ENCODE results near the gene LHCGR.

The LHCGR gene

GRCh38 chr2:48792030-48792429 is 36.5 kb upstream of the LHCGR start:
- H2BK5ac ChIP-seq (ENCODE audit: low read length) = no peak overlapping the region
- no peak overlapping the region for H2BK120ac ChIP-seq (ENCODE audit: low read depth, low read length)
- no peak overlapping the region for H3K14ac ChIP-seq (ENCODE audit: low read length)
- H3K27me3 ChIP-seq (ENCODE audit: control insufficient read depth in 3 of 3, insufficient read depth in 3 of 3, low read depth in 1 of 3, low read length in 3 of 3) = peaks cover 0 to 2% (median 0%) of the 10 kb centered on the region in 3 experiments
- H3K9ac ChIP-seq (ENCODE audit: low read depth, low read length, poor library complexity) = no peak overlapping the region
- H3K18ac ChIP-seq (ENCODE audit: low read length) = no peak overlapping the region
- no peaks in the 10 kb centered on the region for H3K36me3 ChIP-seq (replicated peaks in 1 of 2; ENCODE audit: control insufficient read depth in 2 of 2, insufficient read depth in 2 of 2, low read length in 2 of 2)
- H3K4me1 ChIP-seq (ENCODE audit: control insufficient read depth in 2 of 2, insufficient read depth in 1 of 2, low read depth in 1 of 2, low read length in 2 of 2) = peaks cover 6 to 7% of the 10 kb centered on the region in 2 donors
- no peak for DNase-seq (ENCODE audit: low spot score)
- H3K79me1 ChIP-seq (ENCODE audit: low read depth, low read length) = no peaks in the 10 kb centered on the region
- H3K23ac ChIP-seq (ENCODE audit: low read depth, low read length, poor library complexity) = no peak overlapping the region
- H3K27ac ChIP-seq (replicated peaks; ENCODE audit: low read length) = no peak overlapping the region
- H2BK12ac ChIP-seq (ENCODE audit: low read length) = no peak overlapping the region
- no peak overlapping the region for H3K4ac ChIP-seq (ENCODE audit: low read length)
- WGBS, 2 donors (ENCODE audit: extremely low coverage in 2 of 2, insufficient read length in 2 of 2, insufficient replicate concordance in 1 of 2) = no CpG with 5 or more reads among the region's 3 CpGs
- no peak overlapping the region for H4K91ac ChIP-seq (ENCODE audit: low read depth, low read length, poor library complexity)
- no peak overlapping the region for H3K4me2 ChIP-seq (ENCODE audit: insufficient read depth, low read length, poor library complexity, severe bottlenecking)
- peak overlapping the region; percentile 63 for H2AFZ ChIP-seq (ENCODE audit: low read length)
- no peak overlapping the region for H2AK5ac ChIP-seq (ENCODE audit: low read depth, low read length)
- H2BK15ac ChIP-seq (ENCODE audit: low read length) = no peak overlapping the region
- no peaks in the 10 kb centered on the region for H3K9me3 ChIP-seq (replicated peaks in 1 of 2; ENCODE audit: control insufficient read depth in 2 of 2, insufficient read depth in 1 of 2, low read depth in 1 of 2, low read length in 2 of 2)
- H3K4me3 ChIP-seq (ENCODE audit: low read length in 2 of 2) = no peak overlapping the region
- H4K8ac ChIP-seq (ENCODE audit: low read depth, low read length) = no peak overlapping the region

- WGBS, 2 donors (ENCODE audit: extremely low coverage in 2 of 2, insufficient read length in 2 of 2, insufficient replicate concordance in 1 of 2) = 100% methylated on average over 2 of the region's 13 CpGs; no CpG with 5 or more reads in 1 of the 2 donors
- H3K4me2 ChIP-seq (ENCODE audit: insufficient read depth, low read length, poor library complexity, severe bottlenecking) = no peak overlapping the region
- H3K4ac ChIP-seq (ENCODE audit: low read length) = no peak overlapping the region
- no peak overlapping the region for H3K23ac ChIP-seq (ENCODE audit: low read depth, low read length, poor library complexity)
- H3K18ac ChIP-seq (ENCODE audit: low read length) = peak overlapping the region; percentile 51
- H3K14ac ChIP-seq (ENCODE audit: low read length) = no peak overlapping the region
- H3K4me1 ChIP-seq (ENCODE audit: control insufficient read depth in 2 of 2, insufficient read depth in 1 of 2, low read depth in 1 of 2, low read length in 2 of 2) = peaks cover 6 to 7% of the 10 kb centered on the region in 2 donors
- H3K27me3 ChIP-seq (ENCODE audit: control insufficient read depth in 3 of 3, insufficient read depth in 3 of 3, low read depth in 1 of 3, low read length in 3 of 3) = peaks cover 0 to 2% (median 0%) of the 10 kb centered on the region in 3 experiments
- no peak for DNase-seq (ENCODE audit: low spot score)
- H2BK15ac ChIP-seq (ENCODE audit: low read length) = no peak overlapping the region
- no peaks in the 10 kb centered on the region for H3K79me1 ChIP-seq (ENCODE audit: low read depth, low read length)
- no peak overlapping the region for H3K4me3 ChIP-seq (ENCODE audit: low read length in 2 of 2)
- H2BK120ac ChIP-seq (ENCODE audit: low read depth, low read length) = no peak overlapping the region
- H4K8ac ChIP-seq (ENCODE audit: low read depth, low read length) = no peak overlapping the region
- no peak overlapping the region for H3K9ac ChIP-seq (ENCODE audit: low read depth, low read length, poor library complexity)
- no peaks in the 10 kb centered on the region for H3K36me3 ChIP-seq (replicated peaks in 1 of 2; ENCODE audit: control insufficient read depth in 2 of 2, insufficient read depth in 2 of 2, low read length in 2 of 2)
- H2BK5ac ChIP-seq (ENCODE audit: low read length) = no peak overlapping the region
- no peak overlapping the region for H2AK5ac ChIP-seq (ENCODE audit: low read depth, low read length)
- no peak overlapping the region for H2BK12ac ChIP-seq (ENCODE audit: low read length)
- H3K27ac ChIP-seq (replicated peaks; ENCODE audit: low read length) = no peak overlapping the region
- peak overlapping the region; percentile 32 for H2AFZ ChIP-seq (ENCODE audit: low read length)
- H3K9me3 ChIP-seq (replicated peaks in 1 of 2; ENCODE audit: control insufficient read depth in 2 of 2, insufficient read depth in 1 of 2, low read depth in 1 of 2, low read length in 2 of 2) = no peaks in the 10 kb centered on the region
- H4K91ac ChIP-seq (ENCODE audit: low read depth, low read length, poor library complexity) = no peak overlapping the region
Observed at GRCh38 chr2:48790407-48791170, 35.1 kb upstream of the LHCGR start.

GRCh38 chr2:48787580-48787979 is 32.1 kb upstream of the LHCGR start:
- H2AK5ac ChIP-seq (ENCODE audit: low read depth, low read length) = no peak overlapping the region
- H2BK5ac ChIP-seq (ENCODE audit: low read length) = no peak overlapping the region
- no peak overlapping the region for H2AFZ ChIP-seq (ENCODE audit: low read length)
- H3K18ac ChIP-seq (ENCODE audit: low read length) = no peak overlapping the region
- H3K14ac ChIP-seq (ENCODE audit: low read length) = no peak overlapping the region
- peaks cover 0 to 2% (median 0%) of the 10 kb centered on the region in 3 experiments for H3K27me3 ChIP-seq (ENCODE audit: control insufficient read depth in 3 of 3, insufficient read depth in 3 of 3, low read depth in 1 of 3, low read length in 3 of 3)
- no CpG with 5 or more reads among the region's 8 CpGs for WGBS, 2 donors (ENCODE audit: extremely low coverage in 2 of 2, insufficient read length in 2 of 2, insufficient replicate concordance in 1 of 2)
- no peak overlapping the region for H3K4me2 ChIP-seq (ENCODE audit: insufficient read depth, low read length, poor library complexity, severe bottlenecking)
- H2BK120ac ChIP-seq (ENCODE audit: low read depth, low read length) = no peak overlapping the region
- no peak overlapping the region for H3K4me3 ChIP-seq (ENCODE audit: low read length in 2 of 2)
- H3K9me3 ChIP-seq (replicated peaks in 1 of 2; ENCODE audit: control insufficient read depth in 2 of 2, insufficient read depth in 1 of 2, low read depth in 1 of 2, low read length in 2 of 2) = no peaks in the 10 kb centered on the region
- no peak for DNase-seq (ENCODE audit: low spot score)
- H3K36me3 ChIP-seq (replicated peaks in 1 of 2; ENCODE audit: control insufficient read depth in 2 of 2, insufficient read depth in 2 of 2, low read length in 2 of 2) = no peaks in the 10 kb centered on the region
- no peak overlapping the region for H4K8ac ChIP-seq (ENCODE audit: low read depth, low read length)
- peaks cover 6 to 7% of the 10 kb centered on the region in 2 donors for H3K4me1 ChIP-seq (ENCODE audit: control insufficient read depth in 2 of 2, insufficient read depth in 1 of 2, low read depth in 1 of 2, low read length in 2 of 2)
- H3K4ac ChIP-seq (ENCODE audit: low read length) = no peak overlapping the region
- no peak overlapping the region for H3K23ac ChIP-seq (ENCODE audit: low read depth, low read length, poor library complexity)
- no peak overlapping the region for H2BK15ac ChIP-seq (ENCODE audit: low read length)
- no peak overlapping the region for H4K91ac ChIP-seq (ENCODE audit: low read depth, low read length, poor library complexity)
- no peak overlapping the region for H3K27ac ChIP-seq (replicated peaks; ENCODE audit: low read length)
- H3K79me1 ChIP-seq (ENCODE audit: low read depth, low read length) = no peaks in the 10 kb centered on the region
- no peak overlapping the region for H2BK12ac ChIP-seq (ENCODE audit: low read length)
- no peak overlapping the region for H3K9ac ChIP-seq (ENCODE audit: low read depth, low read length, poor library complexity)

- no peak overlapping the region for H2BK5ac ChIP-seq (ENCODE audit: low read length)
- no peaks in the 10 kb centered on the region for H3K36me3 ChIP-seq (replicated peaks in 1 of 2; ENCODE audit: control insufficient read depth in 2 of 2, insufficient read depth in 2 of 2, low read length in 2 of 2)
- WGBS, 2 donors (ENCODE audit: extremely low coverage in 2 of 2, insufficient read length in 2 of 2, insufficient replicate concordance in 1 of 2) = no CpG with 5 or more reads among the region's 1 CpG
- no peaks in the 10 kb centered on the region for H3K9me3 ChIP-seq (replicated peaks in 1 of 2; ENCODE audit: control insufficient read depth in 2 of 2, insufficient read depth in 1 of 2, low read depth in 1 of 2, low read length in 2 of 2)
- no peak overlapping the region for H4K91ac ChIP-seq (ENCODE audit: low read depth, low read length, poor library complexity)
- H3K9ac ChIP-seq (ENCODE audit: low read depth, low read length, poor library complexity) = no peak overlapping the region
- no peaks in the 10 kb centered on the region for H3K79me1 ChIP-seq (ENCODE audit: low read depth, low read length)
- no peak for DNase-seq (ENCODE audit: low spot score)
- no peaks in the 10 kb centered on the region for H3K4me1 ChIP-seq (ENCODE audit: control insufficient read depth in 2 of 2, insufficient read depth in 1 of 2, low read depth in 1 of 2, low read length in 2 of 2)
- H2BK12ac ChIP-seq (ENCODE audit: low read length) = no peak overlapping the region
- H2AK5ac ChIP-seq (ENCODE audit: low read depth, low read length) = no peak overlapping the region
- H3K4me2 ChIP-seq (ENCODE audit: insufficient read depth, low read length, poor library complexity, severe bottlenecking) = no peak overlapping the region
- H3K27ac ChIP-seq (replicated peaks; ENCODE audit: low read length) = no peak overlapping the region
- H3K18ac ChIP-seq (ENCODE audit: low read length) = no peak overlapping the region
- no peak overlapping the region for H2BK120ac ChIP-seq (ENCODE audit: low read depth, low read length)
- no peak overlapping the region for H2AFZ ChIP-seq (ENCODE audit: low read length)
- no peak overlapping the region for H2BK15ac ChIP-seq (ENCODE audit: low read length)
- H4K8ac ChIP-seq (ENCODE audit: low read depth, low read length) = no peak overlapping the region
- no peak overlapping the region for H3K14ac ChIP-seq (ENCODE audit: low read length)
- no peak overlapping the region for H3K4ac ChIP-seq (ENCODE audit: low read length)
- H3K4me3 ChIP-seq (ENCODE audit: low read length in 2 of 2) = no peak overlapping the region
- H3K27me3 ChIP-seq (ENCODE audit: control insufficient read depth in 3 of 3, insufficient read depth in 3 of 3, low read depth in 1 of 3, low read length in 3 of 3) = no peaks in the 10 kb centered on the region
- H3K23ac ChIP-seq (ENCODE audit: low read depth, low read length, poor library complexity) = no peak overlapping the region
Observed at GRCh38 chr2:48781366-48781765, 25.8 kb upstream of the LHCGR start.
